Dedifferentiated amniotic fluid mesenchymal stem cell (primary cell): ENCODE measurements around the gene MTRF1.
"Not testable (repeated sequence)": the region's sequence is repeated elsewhere in the genome, so short reads cannot be mapped to it uniquely, and the experiment has no call there.

Source experiments
- DNase-seq: peaks from one replicate; pipeline ENCODE4 v3.0.0-alpha.2; 2016; ENCODE audit errors: extremely low spot score

Gene MTRF1

DNA sequence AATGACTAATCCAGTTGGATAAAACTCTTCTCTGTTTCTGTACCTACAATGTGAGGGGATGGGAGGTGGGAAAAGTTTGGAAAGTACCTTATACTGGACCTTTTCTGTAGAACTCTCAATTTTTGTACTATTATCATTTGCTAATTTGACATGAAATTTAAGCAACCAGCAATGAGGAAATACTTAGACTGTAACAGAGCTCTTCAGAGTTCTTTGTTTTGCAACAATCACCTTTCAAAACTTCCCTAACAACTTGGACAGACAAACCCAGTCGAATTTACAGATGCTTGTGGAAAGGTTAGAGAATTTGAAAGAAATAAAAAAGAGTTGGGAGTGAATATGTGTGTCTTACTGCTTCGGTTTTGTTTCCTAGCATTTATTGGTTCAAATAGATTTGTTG lies 85.8 kb downstream of the MTRF1 start:
- no peak for DNase-seq

DNA sequence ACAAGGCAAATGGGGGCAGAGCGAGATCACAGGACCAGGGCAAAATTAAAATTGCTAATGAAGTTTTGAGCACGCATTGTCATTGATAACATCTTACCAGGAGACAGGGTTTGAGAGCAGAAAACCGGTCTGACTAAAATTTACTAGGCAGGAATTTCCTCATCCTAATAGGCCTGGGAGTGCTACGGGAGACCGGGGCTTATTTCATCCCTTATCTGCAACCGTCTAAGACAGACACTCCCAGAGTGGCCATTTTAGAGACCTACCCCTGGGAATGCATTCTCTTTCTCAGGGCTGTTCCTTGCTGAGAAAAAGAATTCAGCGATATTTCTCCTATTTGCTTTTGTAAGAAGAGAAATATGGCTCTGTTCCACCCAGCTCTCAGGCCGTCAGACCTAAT lies 87.8 kb downstream of the MTRF1 start:
- not testable (repeated sequence) for DNase-seq
